ACC112 (cell line): ENCODE data around the gene ZNF488.

Source experiments
- H2AFZ ChIP-seq: fragments of 200-600 bp; sonication (generic); one replicate; pipeline ENCODE4 v1.6.0; 2017; ENCODE audit warnings: antibody characterized with exemption, low read length; ENCODE audit not compliant: unreplicated experiment
- H3K27ac ChIP-seq: fragments of 200-600 bp; sonication (generic); 2 replicates; pipeline ENCODE4 v1.5.1; 2014; ENCODE audit warnings: low read depth, mild to moderate bottlenecking, antibody characterized with exemption, low read length, moderate library complexity
- H3K27me3 ChIP-seq: fragments of 200-600 bp; sonication (generic); 2 replicates; pipeline ENCODE4 v1.6.1; 2014; ENCODE audit warnings: mild to moderate bottlenecking, antibody characterized with exemption, low read length, moderate library complexity, mixed read lengths; ENCODE audit not compliant: insufficient read depth
- H3K36me3 ChIP-seq: fragments of 200-600 bp; sonication (generic); 2 replicates; pipeline ENCODE4 v1.6.1; 2016; ENCODE audit warnings: mild to moderate bottlenecking, antibody characterized with exemption, low read length, moderate library complexity, mixed read lengths; ENCODE audit not compliant: insufficient read depth
- H3K4me1 ChIP-seq: fragments of 200-600 bp; sonication (generic); one replicate; pipeline ENCODE4 v1.6.1; 2016; ENCODE audit warnings: low read length, mixed read lengths; ENCODE audit not compliant: insufficient read depth, unreplicated experiment, control insufficient read depth
- H3K4me3 ChIP-seq: fragments of 200-600 bp; sonication (generic); 2 replicates; pipeline ENCODE4 v1.5.1; 2014; ENCODE audit warnings: mild to moderate bottlenecking, low read depth, low read length
- H3K79me2 ChIP-seq: fragments of 200-600 bp; sonication (generic); one replicate; pipeline ENCODE4 v1.6.0; 2016; ENCODE audit warnings: low read length; ENCODE audit not compliant: control insufficient read depth, unreplicated experiment, insufficient read depth

The ZNF488 gene

GRCh38 chr10:47317251-47317650 lies 66.8 kb downstream of the ZNF488 start:
- Histone ChIP-seq H2AFZ (no peak overlapping the region), H3K27me3 (peaks cover 37% of the 10 kb centered on the region), H3K36me3 (no peaks in the 10 kb centered on the region), H3K27ac (no peak overlapping the region), H3K4me1 (no peaks in the 10 kb centered on the region), H3K4me3 (no peak overlapping the region), H3K79me2 (no peaks in the 10 kb centered on the region)

GRCh38 chr10:47316131-47316530 lies 68.0 kb downstream of the ZNF488 start:
- Histone ChIP-seq H3K36me3 (no peaks in the 10 kb centered on the region), H3K27ac (no peak overlapping the region)

More at GRCh38 chr10:47316131-47316530, 68.0 kb downstream of the ZNF488 start:
- H3K4me3 ChIP-seq: no peak overlapping the region
- H3K4me1 ChIP-seq: no peaks in the 10 kb centered on the region
- peaks cover 27% of the 10 kb centered on the region for H3K27me3 ChIP-seq
- H2AFZ ChIP-seq: no peak overlapping the region
- H3K79me2 ChIP-seq: no peaks in the 10 kb centered on the region
